ENCODE data around the gene R3HCC1L. TPM values are rescaled to one million over a fixed set of nuclear protein-coding genes. Genes with fewer than 3 reads are reported as not detected.

R3HCC1L gene
- total RNA-seq, 1 experiment from 2014 or later: 16.2 TPM

DNA sequence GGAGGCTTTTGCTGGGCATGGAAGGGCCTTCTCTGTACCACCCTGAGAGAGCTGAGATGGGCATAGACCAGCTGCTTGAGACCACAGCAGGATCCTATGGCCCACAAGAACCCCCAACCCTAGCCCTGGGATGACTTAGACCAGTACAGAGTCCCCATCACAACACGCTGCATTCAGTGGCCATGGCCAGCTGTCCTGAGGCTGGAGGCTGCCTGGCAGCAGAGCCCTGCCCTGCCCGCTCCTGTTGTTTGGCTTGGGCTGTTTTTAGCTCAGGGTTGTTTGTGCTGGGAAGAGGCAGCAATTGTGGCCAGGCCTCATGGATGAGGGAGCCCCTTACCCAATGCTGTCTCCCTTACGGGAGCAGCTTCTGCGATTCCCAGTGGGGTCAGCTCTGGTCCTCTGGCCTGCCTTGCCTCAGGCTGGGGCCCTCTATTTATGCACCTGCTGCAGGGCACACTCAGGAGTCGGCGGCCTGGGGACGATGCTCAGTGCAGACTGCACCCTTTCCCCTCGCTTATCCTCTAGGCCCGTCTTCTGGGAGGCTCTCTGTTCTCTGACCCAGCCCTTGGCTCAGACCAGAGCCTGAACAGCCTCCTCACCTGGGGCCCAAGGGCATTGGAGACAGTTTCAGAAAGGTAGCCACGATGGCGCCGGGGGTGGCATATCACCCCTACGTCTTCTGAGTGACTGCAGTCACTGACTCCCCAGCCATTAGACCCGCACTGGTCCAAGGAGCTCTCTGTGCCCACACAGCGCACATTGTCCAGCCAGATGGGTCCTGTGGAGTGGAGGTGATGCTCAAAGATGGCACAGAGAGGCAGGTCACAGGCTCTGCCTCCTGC is 127.2 kb downstream of the R3HCC1L start:
- CTCF ChIA-PET: no interaction called here
- no peaks in the 10 kb centered on the region for H3K9me3 ChIP-seq (ENCODE audit: low read depth, low read length, poor library complexity, severe bottlenecking)
- no peak overlapping the region for H3K4me3 ChIP-seq (ENCODE audit: low read depth, low read length, poor library complexity, severe bottlenecking)
- no peak overlapping the region for H3K27ac ChIP-seq (ENCODE audit: low read depth, low read length, poor library complexity, severe bottlenecking)
- TF ChIP-seq, protein P1, sequence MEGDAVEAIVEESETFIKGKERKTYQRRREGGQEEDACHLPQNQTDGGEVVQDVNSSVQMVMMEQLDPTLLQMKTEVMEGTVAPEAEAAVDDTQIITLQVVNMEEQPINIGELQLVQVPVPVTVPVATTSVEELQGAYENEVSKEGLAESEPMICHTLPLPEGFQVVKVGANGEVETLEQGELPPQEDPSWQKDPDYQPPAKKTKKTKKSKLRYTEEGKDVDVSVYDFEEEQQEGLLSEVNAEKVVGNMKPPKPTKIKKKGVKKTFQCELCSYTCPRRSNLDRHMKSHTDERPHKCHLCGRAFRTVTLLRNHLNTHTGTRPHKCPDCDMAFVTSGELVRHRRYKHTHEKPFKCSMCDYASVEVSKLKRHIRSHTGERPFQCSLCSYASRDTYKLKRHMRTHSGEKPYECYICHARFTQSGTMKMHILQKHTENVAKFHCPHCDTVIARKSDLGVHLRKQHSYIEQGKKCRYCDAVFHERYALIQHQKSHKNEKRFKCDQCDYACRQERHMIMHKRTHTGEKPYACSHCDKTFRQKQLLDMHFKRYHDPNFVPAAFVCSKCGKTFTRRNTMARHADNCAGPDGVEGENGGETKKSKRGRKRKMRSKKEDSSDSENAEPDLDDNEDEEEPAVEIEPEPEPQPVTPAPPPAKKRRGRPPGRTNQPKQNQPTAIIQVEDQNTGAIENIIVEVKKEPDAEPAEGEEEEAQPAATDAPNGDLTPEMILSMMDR (conservative IDR thresholded peaks at IDR 0.05; ENCODE audit: low read depth, low read length): no peak
- TF ChIP-seq EZH2 (IDR thresholded peaks at IDR 0.05; ENCODE audit: borderline replicate concordance, low read depth, low read length, poor library complexity, severe bottlenecking): no peak
- DNase-seq (ENCODE audit: low spot score): no peak
- intact Hi-C loops (cut with micrococcal nuclease; ENCODE audit: unreplicated experiment): no loop called here
- BruUV-seq (replicated peaks): no TSS peak
- no peaks in the 10 kb centered on the region for H3K27me3 ChIP-seq (replicated peaks; ENCODE audit: insufficient read depth, low read depth, low read length, poor library complexity)
- H3K4me1 ChIP-seq (ENCODE audit: insufficient read depth, low read length, poor library complexity, severe bottlenecking): no peaks in the 10 kb centered on the region
- no peaks in the 10 kb centered on the region for H3K36me3 ChIP-seq (ENCODE audit: insufficient read depth, low read length, poor library complexity, severe bottlenecking)
- POLR2A ChIA-PET (ENCODE audit: low non-redundant PET): no interaction called here

DNA sequence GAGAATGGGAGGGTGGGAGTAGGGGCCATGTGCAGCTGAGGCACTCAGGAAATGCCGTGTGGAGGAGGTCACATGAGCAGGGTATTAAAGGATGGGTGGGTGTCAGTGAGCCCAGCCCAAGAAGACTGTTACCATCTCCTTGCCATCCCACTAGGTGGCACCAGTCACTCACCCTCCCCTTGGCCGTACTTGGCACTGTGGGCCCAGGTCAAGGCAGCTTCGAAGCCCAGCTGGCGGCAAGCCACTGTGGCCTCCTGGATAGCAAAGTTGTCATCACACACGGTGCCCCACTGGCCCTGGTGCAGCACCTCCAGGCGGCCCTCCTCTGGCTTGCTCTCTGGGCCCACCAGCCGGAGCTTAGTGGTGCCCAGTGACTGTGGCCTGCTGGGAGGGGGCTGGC is 128.1 kb downstream of the R3HCC1L start:
- TF ChIP-seq, protein P1 (conservative IDR thresholded peaks at IDR 0.05; ENCODE audit: low read depth, low read length): peak; percentile 33
- no peak for TF ChIP-seq EZH2 (IDR thresholded peaks at IDR 0.05; ENCODE audit: borderline replicate concordance, low read depth, low read length, poor library complexity, severe bottlenecking)
- intact Hi-C loops (cut with micrococcal nuclease; ENCODE audit: unreplicated experiment): no loop called here
- CTCF ChIA-PET: no interaction called here
- Histone ChIP-seq H3K27me3 (replicated peaks; ENCODE audit: insufficient read depth, low read depth, low read length, poor library complexity) (no peaks in the 10 kb centered on the region), H3K36me3 (ENCODE audit: insufficient read depth, low read length, poor library complexity, severe bottlenecking) (no peaks in the 10 kb centered on the region), H3K4me3 (ENCODE audit: low read depth, low read length, poor library complexity, severe bottlenecking) (no peak overlapping the region), H3K27ac (ENCODE audit: low read depth, low read length, poor library complexity, severe bottlenecking) (no peak overlapping the region), H3K9me3 (ENCODE audit: low read depth, low read length, poor library complexity, severe bottlenecking) (no peaks in the 10 kb centered on the region), H3K4me1 (ENCODE audit: insufficient read depth, low read length, poor library complexity, severe bottlenecking) (no peaks in the 10 kb centered on the region)
- no peak for DNase-seq (ENCODE audit: low spot score)
- POLR2A ChIA-PET (ENCODE audit: low non-redundant PET): no interaction called here
- BruUV-seq (replicated peaks): no TSS peak

DNA sequence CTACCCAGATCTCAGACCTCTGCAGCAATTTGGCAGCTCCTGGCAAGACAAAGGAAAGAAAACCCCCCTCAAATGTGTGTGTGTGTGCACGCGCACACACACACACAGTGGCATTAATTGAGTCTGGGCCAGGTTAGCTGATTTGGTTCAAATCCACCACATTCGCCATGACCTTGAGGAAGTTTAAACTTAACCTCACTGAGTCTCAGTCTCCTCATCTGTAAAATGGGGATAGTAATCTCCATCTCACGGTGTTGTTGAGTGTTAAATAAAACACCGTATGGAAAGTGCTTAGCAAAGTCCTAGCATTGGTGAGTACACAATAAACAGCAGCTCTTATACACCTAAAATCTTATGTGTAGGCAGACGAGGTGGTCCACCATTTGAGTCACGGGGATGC is 128.6 kb downstream of the R3HCC1L start:
- no peak for TF ChIP-seq EZH2 (IDR thresholded peaks at IDR 0.05; ENCODE audit: borderline replicate concordance, low read depth, low read length, poor library complexity, severe bottlenecking)
- TF ChIP-seq, protein P1 (conservative IDR thresholded peaks at IDR 0.05; ENCODE audit: low read depth, low read length): no peak
- no peak overlapping the region for H3K27ac ChIP-seq (ENCODE audit: low read depth, low read length, poor library complexity, severe bottlenecking)
- H3K9me3 ChIP-seq (ENCODE audit: low read depth, low read length, poor library complexity, severe bottlenecking): no peaks in the 10 kb centered on the region
- no TSS peak for BruUV-seq (replicated peaks)
- no peak for DNase-seq (ENCODE audit: low spot score)
- H3K4me1 ChIP-seq (ENCODE audit: insufficient read depth, low read length, poor library complexity, severe bottlenecking): no peaks in the 10 kb centered on the region
- intact Hi-C loops (cut with micrococcal nuclease; ENCODE audit: unreplicated experiment): no loop called here
- POLR2A ChIA-PET (ENCODE audit: low non-redundant PET): no interaction called here
- no peak overlapping the region for H3K4me3 ChIP-seq (ENCODE audit: low read depth, low read length, poor library complexity, severe bottlenecking)
- H3K36me3 ChIP-seq (ENCODE audit: insufficient read depth, low read length, poor library complexity, severe bottlenecking): no peaks in the 10 kb centered on the region
- H3K27me3 ChIP-seq (replicated peaks; ENCODE audit: insufficient read depth, low read depth, low read length, poor library complexity): no peaks in the 10 kb centered on the region
- CTCF ChIA-PET: no interaction called here

All from A673 (cell line).